Suppressor macrophage treated with lipopolysaccharide for 1 hour (primary cell): ENCODE measurements around the gene FAM47E.
A peak's percentile ranks its signal among the peaks of the same experiment; 100 is the strongest.
"Not testable (repeated sequence)": the region's sequence is repeated elsewhere in the genome, so short reads cannot be mapped to it uniquely, and the experiment has no call there.

Experiments used
- DNase-seq, 3 donors: peaks; one replicate each; pipeline ENCODE4 v3.0.0-alpha.2; 2020 to 2022

The FAM47E gene

GRCh38 chr4:76232681-76233080 lies 18.8 kb upstream of the FAM47E start:
- DNase-seq = no peak

GRCh38 chr4:76233083-76233482 lies 18.4 kb upstream of the FAM47E start:
- no peak for DNase-seq

- DNase-seq = no peak
Observed at GRCh38 chr4:76233529-76233928, 18.0 kb upstream of the FAM47E start.

GRCh38 chr4:76233967-76234678 lies 17.4 kb upstream of the FAM47E start:
- DNase-seq = peak in 1 of 3 donors; percentile 23

- no peak for DNase-seq
Observed at GRCh38 chr4:76234679-76235044, 16.9 kb upstream of the FAM47E start.

GRCh38 chr4:76235407-76235806 lies 16.1 kb upstream of the FAM47E start:
- no peak for DNase-seq

GRCh38 chr4:76235915-76236314 lies 15.6 kb upstream of the FAM47E start:
- DNase-seq = no peak

- DNase-seq = no peak
Observed at GRCh38 chr4:76238236-76238635, 13.3 kb upstream of the FAM47E start.

GRCh38 chr4:76238701-76239100 lies 12.8 kb upstream of the FAM47E start:
- no peak for DNase-seq

- DNase-seq = no peak
Observed at GRCh38 chr4:76240236-76240635, 11.3 kb upstream of the FAM47E start.

- not testable (repeated sequence) for DNase-seq
Observed at GRCh38 chr4:76243877-76244276, 7.6 kb upstream of the FAM47E start.

GRCh38 chr4:76246025-76246424 lies 5.5 kb upstream of the FAM47E start:
- no peak for DNase-seq

- DNase-seq = no peak
Observed at GRCh38 chr4:76246852-76247251, 4.7 kb upstream of the FAM47E start.

- no peak for DNase-seq
Observed at GRCh38 chr4:76250962-76251361, 559 bp upstream of the FAM47E start.

GRCh38 chr4:76252271-76252653 lies 741 bp downstream of the FAM47E start:
- DNase-seq = no peak

GRCh38 chr4:76253511-76253910 lies 2.0 kb downstream of the FAM47E start:
- DNase-seq = no peak

- DNase-seq = no peak
Observed at GRCh38 chr4:76256032-76256431, 4.5 kb downstream of the FAM47E start.

- no peak for DNase-seq
Observed at GRCh38 chr4:76256968-76257367, 5.4 kb downstream of the FAM47E start.

GRCh38 chr4:76257824-76258223 lies 6.3 kb downstream of the FAM47E start:
- DNase-seq = no peak

GRCh38 chr4:76260571-76260970 lies 9.1 kb downstream of the FAM47E start:
- no peak for DNase-seq

- no peak for DNase-seq
Observed at GRCh38 chr4:76265631-76266218, 14.2 kb downstream of the FAM47E start.

GRCh38 chr4:76266627-76267026 lies 15.1 kb downstream of the FAM47E start:
- DNase-seq = no peak

GRCh38 chr4:76267811-76268210 lies 16.3 kb downstream of the FAM47E start:
- no peak for DNase-seq

- no peak for DNase-seq
Observed at GRCh38 chr4:76270244-76271175, 19.0 kb downstream of the FAM47E start.
